ENCODE measurements around the gene SLC5A10. TPM values are rescaled to one million over a fixed set of nuclear protein-coding genes. Genes with fewer than 3 reads are reported as not detected.
"Not testable (repeated sequence)": the region's sequence is repeated elsewhere in the genome, so short reads cannot be mapped to it uniquely, and the experiment has no call there.

The SLC5A10 gene
- total and polyA plus RNA-seq, 4 donors, result 0.13 to 0.51 TPM; not detected in 2

- H3K9me3 ChIP-seq (ENCODE audit: control insufficient read depth, insufficient read depth, low read length), result no peaks in the 10 kb centered on the region
- H3K4me1 ChIP-seq (ENCODE audit: control insufficient read depth, insufficient read depth, low read length), result peaks cover 9% of the 10 kb centered on the region
- H3K36me3 ChIP-seq (ENCODE audit: control insufficient read depth, insufficient read depth, low read length), result no peaks in the 10 kb centered on the region
- no peak overlapping the region for H3K27ac ChIP-seq (ENCODE audit: low read depth, low read length)
- no peak overlapping the region for H3K4me3 ChIP-seq (ENCODE audit: low read depth, low read length)
- 81% methylated on average over 7 of the region's 7 CpGs for WGBS (ENCODE audit: insufficient coverage)
- no peak for DNase-seq (ENCODE audit: low read depth in 4 of 6, low spot score in 6 of 6)
- H3K27me3 ChIP-seq (ENCODE audit: control insufficient read depth, insufficient read depth, low read length), result no peaks in the 10 kb centered on the region
These were observed 63.5 kb downstream of the SLC5A10 start for GRCh38 chr17:19015428-19015827.

- no peaks in the 10 kb centered on the region for H3K9me3 ChIP-seq (ENCODE audit: control insufficient read depth, insufficient read depth, low read length)
- no peak for DNase-seq (ENCODE audit: low read depth in 4 of 6, low spot score in 6 of 6)
- WGBS (ENCODE audit: insufficient coverage), result 94% methylated on average over 8 of the region's 8 CpGs
- peaks cover 9% of the 10 kb centered on the region for H3K4me1 ChIP-seq (ENCODE audit: control insufficient read depth, insufficient read depth, low read length)
- H3K4me3 ChIP-seq (ENCODE audit: low read depth, low read length), result no peak overlapping the region
- H3K27ac ChIP-seq (ENCODE audit: low read depth, low read length), result no peak overlapping the region
- H3K36me3 ChIP-seq (ENCODE audit: control insufficient read depth, insufficient read depth, low read length), result no peaks in the 10 kb centered on the region
- no peaks in the 10 kb centered on the region for H3K27me3 ChIP-seq (ENCODE audit: control insufficient read depth, insufficient read depth, low read length)
These were observed 64.3 kb downstream of the SLC5A10 start for GRCh38 chr17:19016297-19016696.

GRCh38 chr17:19016881-19017280 lies 64.9 kb downstream of the SLC5A10 start:
- Histone ChIP-seq H3K4me1 (ENCODE audit: control insufficient read depth, insufficient read depth, low read length) (peaks cover 9% of the 10 kb centered on the region), H3K36me3 (ENCODE audit: control insufficient read depth, insufficient read depth, low read length) (peaks cover 4% of the 10 kb centered on the region), H3K27ac (ENCODE audit: low read depth, low read length) (no peak overlapping the region), H3K27me3 (ENCODE audit: control insufficient read depth, insufficient read depth, low read length) (no peaks in the 10 kb centered on the region), H3K9me3 (ENCODE audit: control insufficient read depth, insufficient read depth, low read length) (no peaks in the 10 kb centered on the region), H3K4me3 (ENCODE audit: low read depth, low read length) (no peak overlapping the region)
- WGBS (ENCODE audit: insufficient coverage), result 89% methylated on average over 6 of the region's 7 CpGs
- DNase-seq (ENCODE audit: low read depth in 4 of 6, low spot score in 6 of 6), result no peak

- no peak for DNase-seq (ENCODE audit: low read depth in 4 of 6, low spot score in 6 of 6)
These were observed 65.4 kb downstream of the SLC5A10 start for GRCh38 chr17:19017401-19017800.

GRCh38 chr17:19017804-19018599 lies 66.0 kb downstream of the SLC5A10 start:
- WGBS (ENCODE audit: insufficient coverage), result 90% methylated on average over 11 of the region's 16 CpGs
- no peaks in the 10 kb centered on the region for H3K9me3 ChIP-seq (ENCODE audit: control insufficient read depth, insufficient read depth, low read length)
- no peak overlapping the region for H3K27ac ChIP-seq (ENCODE audit: low read depth, low read length)
- no peak for DNase-seq (ENCODE audit: low read depth in 4 of 6, low spot score in 6 of 6)
- H3K4me1 ChIP-seq (ENCODE audit: control insufficient read depth, insufficient read depth, low read length), result peaks cover 9% of the 10 kb centered on the region
- H3K36me3 ChIP-seq (ENCODE audit: control insufficient read depth, insufficient read depth, low read length), result peaks cover 4% of the 10 kb centered on the region
- H3K27me3 ChIP-seq (ENCODE audit: control insufficient read depth, insufficient read depth, low read length), result no peaks in the 10 kb centered on the region
- no peak overlapping the region for H3K4me3 ChIP-seq (ENCODE audit: low read depth, low read length)

More at GRCh38 chr17:19017401-19017800, 65.4 kb downstream of the SLC5A10 start:
- no peaks in the 10 kb centered on the region for H3K9me3 ChIP-seq (ENCODE audit: control insufficient read depth, insufficient read depth, low read length)
- H3K4me1 ChIP-seq (ENCODE audit: control insufficient read depth, insufficient read depth, low read length), result peaks cover 9% of the 10 kb centered on the region
- no peak overlapping the region for H3K27ac ChIP-seq (ENCODE audit: low read depth, low read length)
- peaks cover 4% of the 10 kb centered on the region for H3K36me3 ChIP-seq (ENCODE audit: control insufficient read depth, insufficient read depth, low read length)
- no peak overlapping the region for H3K4me3 ChIP-seq (ENCODE audit: low read depth, low read length)
- no peaks in the 10 kb centered on the region for H3K27me3 ChIP-seq (ENCODE audit: control insufficient read depth, insufficient read depth, low read length)
- 75% methylated on average over 9 of the region's 12 CpGs for WGBS (ENCODE audit: insufficient coverage)

GRCh38 chr17:19018600-19018950 lies 66.6 kb downstream of the SLC5A10 start:
- H3K27ac ChIP-seq (ENCODE audit: low read depth, low read length), result no peak overlapping the region
- H3K36me3 ChIP-seq (ENCODE audit: control insufficient read depth, insufficient read depth, low read length), result peaks cover 4% of the 10 kb centered on the region
- no peaks in the 10 kb centered on the region for H3K9me3 ChIP-seq (ENCODE audit: control insufficient read depth, insufficient read depth, low read length)
- H3K27me3 ChIP-seq (ENCODE audit: control insufficient read depth, insufficient read depth, low read length), result no peaks in the 10 kb centered on the region
- no peak for DNase-seq (ENCODE audit: low read depth in 4 of 6, low spot score in 6 of 6)
- 95% methylated on average over 5 of the region's 6 CpGs for WGBS (ENCODE audit: insufficient coverage)
- peaks cover 9% of the 10 kb centered on the region for H3K4me1 ChIP-seq (ENCODE audit: control insufficient read depth, insufficient read depth, low read length)
- no peak overlapping the region for H3K4me3 ChIP-seq (ENCODE audit: low read depth, low read length)

GRCh38 chr17:19019041-19019941 lies 67.3 kb downstream of the SLC5A10 start:
- peaks cover 9% of the 10 kb centered on the region for H3K4me1 ChIP-seq (ENCODE audit: control insufficient read depth, insufficient read depth, low read length)
- no peak overlapping the region for H3K27ac ChIP-seq (ENCODE audit: low read depth, low read length)
- peaks cover 4% of the 10 kb centered on the region for H3K36me3 ChIP-seq (ENCODE audit: control insufficient read depth, insufficient read depth, low read length)
- no peaks in the 10 kb centered on the region for H3K27me3 ChIP-seq (ENCODE audit: control insufficient read depth, insufficient read depth, low read length)
- no peak overlapping the region for H3K4me3 ChIP-seq (ENCODE audit: low read depth, low read length)
- DNase-seq (ENCODE audit: low read depth in 4 of 6, low spot score in 6 of 6), result peak in 2 of 6 donors; percentile 36 to 37
- no peaks in the 10 kb centered on the region for H3K9me3 ChIP-seq (ENCODE audit: control insufficient read depth, insufficient read depth, low read length)
- WGBS (ENCODE audit: insufficient coverage), result 43% methylated on average over 26 of the region's 27 CpGs

- WGBS (ENCODE audit: insufficient coverage), result 71% methylated on average over 3 of the region's 3 CpGs
- no peak overlapping the region for H3K4me3 ChIP-seq (ENCODE audit: low read depth, low read length)
- H3K36me3 ChIP-seq (ENCODE audit: control insufficient read depth, insufficient read depth, low read length), result peaks cover 4% of the 10 kb centered on the region
- DNase-seq (ENCODE audit: low read depth in 4 of 6, low spot score in 6 of 6), result no peak
- H3K4me1 ChIP-seq (ENCODE audit: control insufficient read depth, insufficient read depth, low read length), result peaks cover 9% of the 10 kb centered on the region
- no peaks in the 10 kb centered on the region for H3K27me3 ChIP-seq (ENCODE audit: control insufficient read depth, insufficient read depth, low read length)
- H3K9me3 ChIP-seq (ENCODE audit: control insufficient read depth, insufficient read depth, low read length), result no peaks in the 10 kb centered on the region
- H3K27ac ChIP-seq (ENCODE audit: low read depth, low read length), result no peak overlapping the region
These were observed 68.1 kb downstream of the SLC5A10 start for GRCh38 chr17:19020016-19020415.

- not testable (repeated sequence) for DNase-seq (ENCODE audit: low read depth in 4 of 6, low spot score in 6 of 6); H3K4me3 ChIP-seq (ENCODE audit: low read depth, low read length); H3K4me1 ChIP-seq (ENCODE audit: control insufficient read depth, insufficient read depth, low read length); H3K27me3 ChIP-seq (ENCODE audit: control insufficient read depth, insufficient read depth, low read length); H3K36me3 ChIP-seq (ENCODE audit: control insufficient read depth, insufficient read depth, low read length); H3K27ac ChIP-seq (ENCODE audit: low read depth, low read length); H3K9me3 ChIP-seq (ENCODE audit: control insufficient read depth, insufficient read depth, low read length)
- 92% methylated on average over 5 of the region's 7 CpGs for WGBS (ENCODE audit: insufficient coverage)
These were observed 69.2 kb downstream of the SLC5A10 start for GRCh38 chr17:19021011-19021621.

Data from spinal cord (tissue), 10 donors.